Thoracic aorta (tissue), 2 donors: ENCODE measurements around the gene THYN1. TPM values are rescaled to one million over a fixed set of nuclear protein-coding genes. Genes with fewer than 3 reads are reported as not detected.

Experiments
- ATAC-seq: fragments of 150-250 bp; one replicate; pipeline ENCODE4 v1.8.0; 2017; ENCODE audit warnings: low read depth; ENCODE audit not compliant: insufficient number of reproducible peaks, low FRiP score
- DNase-seq: peaks from one replicate; pipeline ENCODE4 v3.0.0-alpha.2; 2020; ENCODE audit warnings: low spot score
- H3K27ac ChIP-seq, 2 donors: fragments of 200-600 bp; sonication (generic); 1 replicate in 1 of 2; 2 replicates in 1 of 2; pipeline ENCODE4 v1.5.1; 2016; ENCODE audit warnings: mild to moderate bottlenecking in 2 of 2, moderate library complexity in 2 of 2
- H3K27me3 ChIP-seq: fragments of 200-600 bp; sonication (generic); replicated peaks from 2 replicates; pipeline ENCODE4 v1.6.0; 2016; ENCODE audit warnings: mild to moderate bottlenecking; ENCODE audit not compliant: insufficient read depth
- H3K36me3 ChIP-seq: fragments of 200-600 bp; sonication (generic); one replicate; pipeline ENCODE4 v1.5.1; 2016
- H3K4me1 ChIP-seq, 2 donors: fragments of 200-600 bp; sonication (generic); 1 replicate in 1 of 2; 2 replicates in 1 of 2; pipeline versions ENCODE4 v1.5.1 to v1.6.0; 2016; ENCODE audit warnings: low read depth in 2 of 2, mild to moderate bottlenecking in 1 of 2; ENCODE audit not compliant: control insufficient read depth in 1 of 2
- H3K4me3 ChIP-seq: fragments of 200-600 bp; sonication (generic); 2 replicates; pipeline ENCODE4 v1.5.1; 2016; ENCODE audit warnings: mild to moderate bottlenecking
- H3K9me3 ChIP-seq: fragments of 200-600 bp; sonication (generic); 2 replicates; pipeline ENCODE4 v1.5.1; 2016
- CTCF ChIP-seq: fragments of 200-600 bp; sonication (generic); IDR thresholded peaks from one replicate; pipeline ENCODE4 v1.5.1; 2019; ENCODE audit warnings: antibody characterized with exemption
- total RNA-seq, 2 donors: library from RNA; depleted of rRNA; stranded (reverse); fragments of >200 nt; gene quantifications; one replicate each; pipeline versions ENCODE4 v1.1.0 to v1.2.3, GENCODE V29; 2016

Gene THYN1
- total RNA-seq, 2 donors from 2014 or later: 31.1 to 44.2 TPM

GRCh38 chr11:134233729-134234179 lies 19.4 kb downstream of the THYN1 start:
- no peak for ATAC-seq
- no peak overlapping the region for H3K4me3 ChIP-seq
- TF ChIP-seq CTCF: no peak
- H3K27ac ChIP-seq: no peak overlapping the region
- H3K36me3 ChIP-seq: peaks cover 4% of the 10 kb centered on the region
- no peaks in the 10 kb centered on the region for H3K4me1 ChIP-seq
- no peak for DNase-seq
- no peaks in the 10 kb centered on the region for H3K27me3 ChIP-seq
- no peaks in the 10 kb centered on the region for H3K9me3 ChIP-seq

GRCh38 chr11:134231958-134232659 lies 21.0 kb downstream of the THYN1 start:
- peaks cover 0 to 1% of the 10 kb centered on the region in 2 donors for H3K4me1 ChIP-seq
- no peaks in the 10 kb centered on the region for H3K9me3 ChIP-seq
- H3K27me3 ChIP-seq: no peaks in the 10 kb centered on the region
- H3K4me3 ChIP-seq: no peak overlapping the region
- no peak for ATAC-seq
- DNase-seq: no peak
- TF ChIP-seq CTCF: no peak
- no peak overlapping the region for H3K27ac ChIP-seq
- H3K36me3 ChIP-seq: peaks cover 4% of the 10 kb centered on the region

- H3K36me3 ChIP-seq: no peaks in the 10 kb centered on the region
- TF ChIP-seq CTCF: no peak
- H3K27ac ChIP-seq: no peak overlapping the region
- no peaks in the 10 kb centered on the region for H3K9me3 ChIP-seq
- no peak overlapping the region for H3K4me3 ChIP-seq
- DNase-seq: no peak
- no peak for ATAC-seq
- peaks cover 15 to 19% of the 10 kb centered on the region in 2 donors for H3K4me1 ChIP-seq
- H3K27me3 ChIP-seq: no peaks in the 10 kb centered on the region
Measured at GRCh38 chr11:134230339-134230738, 22.8 kb downstream of the THYN1 start.

- Histone ChIP-seq H3K36me3 (no peaks in the 10 kb centered on the region), H3K27me3 (no peaks in the 10 kb centered on the region), H3K27ac (no peak overlapping the region), H3K4me1 (peaks cover 15 to 20% of the 10 kb centered on the region in 2 donors), H3K4me3 (no peak overlapping the region), H3K9me3 (no peaks in the 10 kb centered on the region)
- ATAC-seq: no peak
- DNase-seq: no peak
- TF ChIP-seq CTCF: no peak
Measured at GRCh38 chr11:134229126-134229790, 23.9 kb downstream of the THYN1 start.

GRCh38 chr11:134228625-134229024 lies 24.5 kb downstream of the THYN1 start:
- ATAC-seq: no peak
- TF ChIP-seq CTCF: no peak
- no peak for DNase-seq
- Histone ChIP-seq H3K4me1 (peaks cover 15 to 20% of the 10 kb centered on the region in 2 donors), H3K27me3 (no peaks in the 10 kb centered on the region), H3K4me3 (no peak overlapping the region), H3K9me3 (no peaks in the 10 kb centered on the region), H3K27ac (no peak overlapping the region), H3K36me3 (no peaks in the 10 kb centered on the region)
